ENCODE data around the gene KCNJ3. TPM values are rescaled to one million over a fixed set of nuclear protein-coding genes. Genes with fewer than 3 reads are reported as not detected.

KCNJ3 gene
- total and polyA plus RNA-seq, 11 donors, result 0.07 to 6.2 (median 0.40) TPM

DNA sequence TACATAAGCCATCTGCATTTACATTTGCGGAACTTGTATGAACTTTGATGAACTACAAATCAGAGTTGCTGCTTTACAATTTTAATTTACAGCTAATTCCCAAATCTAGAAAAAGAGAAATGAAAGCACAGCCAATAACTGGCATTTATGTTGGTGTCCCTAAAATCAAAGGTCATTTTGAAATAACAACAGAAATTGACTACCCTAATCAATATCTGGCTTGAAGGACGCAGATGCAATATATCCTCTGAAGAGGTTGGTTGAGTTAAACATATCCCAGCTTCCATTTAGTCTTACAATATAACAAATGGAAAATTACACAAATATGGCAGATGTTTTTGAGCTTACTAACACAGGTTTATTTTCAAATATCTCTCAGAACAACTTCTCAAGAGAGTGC, 177.5 kb downstream of the KCNJ3 start:
- DNase-seq, result no peak
- no peak overlapping the region for H3K27ac ChIP-seq
- H3K4me1 ChIP-seq, result no peaks in the 10 kb centered on the region
- TF ChIP-seq POLR2A (IDR thresholded peaks at IDR 0.05), result no peak
- TF ChIP-seq, protein P1, sequence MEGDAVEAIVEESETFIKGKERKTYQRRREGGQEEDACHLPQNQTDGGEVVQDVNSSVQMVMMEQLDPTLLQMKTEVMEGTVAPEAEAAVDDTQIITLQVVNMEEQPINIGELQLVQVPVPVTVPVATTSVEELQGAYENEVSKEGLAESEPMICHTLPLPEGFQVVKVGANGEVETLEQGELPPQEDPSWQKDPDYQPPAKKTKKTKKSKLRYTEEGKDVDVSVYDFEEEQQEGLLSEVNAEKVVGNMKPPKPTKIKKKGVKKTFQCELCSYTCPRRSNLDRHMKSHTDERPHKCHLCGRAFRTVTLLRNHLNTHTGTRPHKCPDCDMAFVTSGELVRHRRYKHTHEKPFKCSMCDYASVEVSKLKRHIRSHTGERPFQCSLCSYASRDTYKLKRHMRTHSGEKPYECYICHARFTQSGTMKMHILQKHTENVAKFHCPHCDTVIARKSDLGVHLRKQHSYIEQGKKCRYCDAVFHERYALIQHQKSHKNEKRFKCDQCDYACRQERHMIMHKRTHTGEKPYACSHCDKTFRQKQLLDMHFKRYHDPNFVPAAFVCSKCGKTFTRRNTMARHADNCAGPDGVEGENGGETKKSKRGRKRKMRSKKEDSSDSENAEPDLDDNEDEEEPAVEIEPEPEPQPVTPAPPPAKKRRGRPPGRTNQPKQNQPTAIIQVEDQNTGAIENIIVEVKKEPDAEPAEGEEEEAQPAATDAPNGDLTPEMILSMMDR (IDR thresholded peaks at IDR 0.05), result no peak
- H3K4me3 ChIP-seq, result no peak overlapping the region
- intact Hi-C loops (cut with DNase I), result no loop called here
- 90 to 97% (median 94%) methylated on average over 2 of the region's 2 CpGs for WGBS, 4 donors
- no peaks in the 10 kb centered on the region for H3K36me3 ChIP-seq
- no peak for ATAC-seq
- no peaks in the 10 kb centered on the region for H3K27me3 ChIP-seq
- H3K9me3 ChIP-seq, result no peaks in the 10 kb centered on the region

DNA sequence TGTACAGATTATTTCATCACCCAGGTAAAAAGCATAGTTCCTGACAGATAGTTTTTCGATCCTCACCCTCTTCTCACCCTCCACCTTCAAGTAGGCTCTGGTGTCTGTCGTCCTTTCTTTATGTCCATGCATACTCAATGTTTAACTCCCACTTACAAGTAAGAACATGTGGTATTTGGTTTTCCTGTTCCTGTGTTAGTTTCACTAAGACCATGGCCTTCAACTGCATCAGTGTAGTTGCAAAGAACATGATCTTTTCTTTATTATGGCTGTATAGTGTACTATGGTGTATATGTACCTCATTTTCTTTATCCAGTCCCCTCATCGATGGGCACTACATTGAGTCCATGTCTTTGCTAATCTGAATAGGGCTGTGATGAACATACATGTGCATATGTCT, 184.2 kb downstream of the KCNJ3 start:
- no peaks in the 10 kb centered on the region for H3K4me1 ChIP-seq
- H3K4me3 ChIP-seq, result no peak overlapping the region
- 89 to 91% (median 89%) methylated on average over 3 of the region's 3 CpGs for WGBS, 4 donors
- peaks cover 0 to 6% (median 0%) of the 10 kb centered on the region in 12 donors for H3K9me3 ChIP-seq
- no peak overlapping the region for H3K27ac ChIP-seq
- H3K27me3 ChIP-seq, result no peaks in the 10 kb centered on the region
- intact Hi-C loops (cut with DNase I), result no loop called here
- ATAC-seq (no peak), DNase-seq (no peak)
- TF ChIP-seq, protein P1 (IDR thresholded peaks at IDR 0.05), result no peak
- no peak for TF ChIP-seq POLR2A (IDR thresholded peaks at IDR 0.05)
- H3K36me3 ChIP-seq, result no peaks in the 10 kb centered on the region

DNA sequence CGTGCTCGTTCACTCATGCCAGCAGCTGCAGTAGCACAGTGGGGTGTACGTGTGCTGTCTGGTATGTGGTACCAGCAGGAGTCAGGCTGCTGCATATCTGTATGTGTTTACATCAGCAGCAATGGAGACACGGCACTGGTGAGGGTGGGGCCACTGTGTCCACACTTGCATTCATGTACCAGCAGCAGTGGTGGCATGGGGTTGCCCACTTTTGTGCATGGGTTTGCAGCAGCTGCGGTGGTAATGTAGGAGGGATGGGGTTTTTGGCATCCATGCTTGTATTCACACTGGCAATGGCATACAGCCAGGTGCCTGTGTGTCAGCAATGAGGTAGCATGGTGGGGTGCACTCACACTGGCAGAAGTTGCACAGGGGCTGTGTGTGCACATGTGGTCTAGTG, 187.8 kb downstream of the KCNJ3 start:
- WGBS, 4 donors, result 88 to 96% (median 89%) methylated on average over 5 of the region's 5 CpGs
- TF ChIP-seq, protein P1 (IDR thresholded peaks at IDR 0.05), result no peak
- no peak for TF ChIP-seq POLR2A (IDR thresholded peaks at IDR 0.05)
- DNase-seq (peak in 1 of 5 donors; percentile 47), ATAC-seq (no peak)
- Histone ChIP-seq H3K9me3 (peaks cover 0 to 18% (median 0%) of the 10 kb centered on the region in 12 donors), H3K27ac (no peak overlapping the region), H3K27me3 (no peaks in the 10 kb centered on the region), H3K36me3 (no peaks in the 10 kb centered on the region), H3K4me1 (no peaks in the 10 kb centered on the region), H3K4me3 (no peak overlapping the region)
- intact Hi-C loops (cut with DNase I), result no loop called here

DNA sequence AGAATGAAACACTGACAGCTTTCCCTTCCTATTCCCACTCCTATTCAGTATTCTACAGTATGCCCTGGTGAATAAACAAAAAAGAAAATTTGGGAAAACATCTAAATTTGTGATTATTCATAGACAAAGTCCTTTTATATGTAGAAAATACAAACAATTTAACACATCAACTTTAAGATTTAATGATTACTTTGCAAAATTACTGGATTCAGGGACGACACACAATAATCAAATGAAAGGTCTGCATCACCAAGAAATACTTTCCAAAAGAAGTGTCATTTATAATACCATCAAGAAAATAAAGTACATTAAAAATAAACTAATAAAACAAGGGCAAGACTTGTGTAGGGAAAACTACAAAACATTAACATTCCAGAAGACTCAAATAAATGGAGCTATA, 199.8 kb downstream of the KCNJ3 start:
- H3K4me1 ChIP-seq, result no peaks in the 10 kb centered on the region
- TF ChIP-seq, protein P1 (IDR thresholded peaks at IDR 0.05), result no peak
- TF ChIP-seq POLR2A (IDR thresholded peaks at IDR 0.05), result no peak
- WGBS, 4 donors, result 79 to 89% (median 84%) methylated on average over 1 of the region's 1 CpG
- H3K4me3 ChIP-seq, result no peak overlapping the region
- DNase-seq (no peak), ATAC-seq (no peak)
- no peak overlapping the region for H3K27ac ChIP-seq
- H3K36me3 ChIP-seq, result no peaks in the 10 kb centered on the region
- H3K27me3 ChIP-seq, result no peaks in the 10 kb centered on the region
- H3K9me3 ChIP-seq, result no peaks in the 10 kb centered on the region
- intact Hi-C loops (cut with DNase I), result no loop called here
